Measurements from ENCODE around the gene ADAM19. TPM values are rescaled to one million over a fixed set of nuclear protein-coding genes. Genes with fewer than 3 reads are reported as not detected.

Gene ADAM19
- total RNA-seq, 1 donor from 2014 or later: 41.2 TPM

- H3K9me3 Mint-ChIP-seq (ENCODE audit: unreplicated experiment): peaks cover 7% of the 10 kb centered on the region
- no peak for DNase-seq
- peaks cover 8% of the 10 kb centered on the region for H3K27me3 Mint-ChIP-seq (ENCODE audit: unreplicated experiment)
- H3K36me3 Mint-ChIP-seq (ENCODE audit: unreplicated experiment): peaks cover 10% of the 10 kb centered on the region
- H3K27ac Mint-ChIP-seq (ENCODE audit: unreplicated experiment): no peak overlapping the region
- H3K4me3 Mint-ChIP-seq (ENCODE audit: unreplicated experiment): no peak overlapping the region
- no peak for TF ChIP-seq CTCF (IDR thresholded peaks at IDR 0.05; ENCODE audit: partially characterized antibody, unreplicated experiment)
- peaks cover 5% of the 10 kb centered on the region for H3K4me1 Mint-ChIP-seq (ENCODE audit: low read depth, unreplicated experiment)
Measured at GRCh38 chr5:157570531-157571200, 4.9 kb downstream of the ADAM19 start.

GRCh38 chr5:157568720-157569119, 6.9 kb downstream of the ADAM19 start:
- TF ChIP-seq CTCF (IDR thresholded peaks at IDR 0.05; ENCODE audit: partially characterized antibody, unreplicated experiment): no peak
- no peak for DNase-seq
- Mint-ChIP-seq H3K9me3 (ENCODE audit: unreplicated experiment) (no peaks in the 10 kb centered on the region), H3K4me1 (ENCODE audit: low read depth, unreplicated experiment) (peaks cover 9% of the 10 kb centered on the region), H3K27me3 (ENCODE audit: unreplicated experiment) (peaks cover 2% of the 10 kb centered on the region), H3K36me3 (ENCODE audit: unreplicated experiment) (peaks cover 10% of the 10 kb centered on the region), H3K27ac (ENCODE audit: unreplicated experiment) (no peak overlapping the region), H3K4me3 (ENCODE audit: unreplicated experiment) (no peak overlapping the region)

- H3K27ac Mint-ChIP-seq (ENCODE audit: unreplicated experiment): no peak overlapping the region
Measured at GRCh38 chr5:157568222-157568621, 7.4 kb downstream of the ADAM19 start.

GRCh38 chr5:157566902-157567489, 8.6 kb downstream of the ADAM19 start:
- TF ChIP-seq CTCF (IDR thresholded peaks at IDR 0.05; ENCODE audit: partially characterized antibody, unreplicated experiment): no peak
- peaks cover 17% of the 10 kb centered on the region for H3K4me1 Mint-ChIP-seq (ENCODE audit: low read depth, unreplicated experiment)
- H3K9me3 Mint-ChIP-seq (ENCODE audit: unreplicated experiment): no peaks in the 10 kb centered on the region
- peaks cover 10% of the 10 kb centered on the region for H3K36me3 Mint-ChIP-seq (ENCODE audit: unreplicated experiment)
- H3K4me3 Mint-ChIP-seq (ENCODE audit: unreplicated experiment): no peak overlapping the region
- no peak overlapping the region for H3K27ac Mint-ChIP-seq (ENCODE audit: unreplicated experiment)
- peaks cover 3% of the 10 kb centered on the region for H3K27me3 Mint-ChIP-seq (ENCODE audit: unreplicated experiment)
- DNase-seq: no peak

More at GRCh38 chr5:157568222-157568621, 7.4 kb downstream of the ADAM19 start:
- H3K27me3 Mint-ChIP-seq (ENCODE audit: unreplicated experiment): peaks cover 2% of the 10 kb centered on the region
- H3K9me3 Mint-ChIP-seq (ENCODE audit: unreplicated experiment): no peaks in the 10 kb centered on the region
- peaks cover 8% of the 10 kb centered on the region for H3K4me1 Mint-ChIP-seq (ENCODE audit: low read depth, unreplicated experiment)
- H3K4me3 Mint-ChIP-seq (ENCODE audit: unreplicated experiment): no peak overlapping the region
- H3K36me3 Mint-ChIP-seq (ENCODE audit: unreplicated experiment): peaks cover 10% of the 10 kb centered on the region
- no peak for DNase-seq
- TF ChIP-seq CTCF (IDR thresholded peaks at IDR 0.05; ENCODE audit: partially characterized antibody, unreplicated experiment): no peak

All from glutamatergic neuron (in vitro differentiated cells).